ENCODE measurements around the gene GPR35.
A peak's percentile ranks its signal among the peaks of the same experiment; 100 is the strongest.

GPR35 gene

GRCh38 chr2:240624950-240625621 lies at the start of gene GPR35:
GPR35 (plus strand) TSS chr2:240625480; CDS start chr2:240629953, 4,473 bp downstream.
- DNase-seq (ENCODE audit: low spot score) = no peak

GRCh38 chr2:240576036-240576435 lies 49.2 kb upstream of the GPR35 start:
- DNase-seq (ENCODE audit: low spot score) = no peak

- no peak for DNase-seq (ENCODE audit: low spot score)
These were observed 48.7 kb upstream of the GPR35 start for GRCh38 chr2:240576436-240577205.

GRCh38 chr2:240577281-240578109 lies 47.8 kb upstream of the GPR35 start:
- no peak for DNase-seq (ENCODE audit: low spot score)

GRCh38 chr2:240578110-240578450 lies 47.2 kb upstream of the GPR35 start:
- no peak for DNase-seq (ENCODE audit: low spot score)

- DNase-seq (ENCODE audit: low spot score) = no peak
These were observed 46.8 kb upstream of the GPR35 start for GRCh38 chr2:240578488-240578887.

GRCh38 chr2:240579071-240579762 lies 46.1 kb upstream of the GPR35 start:
- DNase-seq (ENCODE audit: low spot score) = no peak

- no peak for DNase-seq (ENCODE audit: low spot score)
These were observed 45.3 kb upstream of the GPR35 start for GRCh38 chr2:240579771-240580614.

- DNase-seq (ENCODE audit: low spot score) = no peak
These were observed 43.5 kb upstream of the GPR35 start for GRCh38 chr2:240581811-240582210.

GRCh38 chr2:240582781-240583180 lies 42.5 kb upstream of the GPR35 start:
- DNase-seq (ENCODE audit: low spot score) = no peak

- no peak for DNase-seq (ENCODE audit: low spot score)
These were observed 41.5 kb upstream of the GPR35 start for GRCh38 chr2:240583774-240584173.

- peak; percentile 61 for DNase-seq (ENCODE audit: low spot score)
These were observed 40.7 kb upstream of the GPR35 start for GRCh38 chr2:240584486-240585031.

- DNase-seq (ENCODE audit: low spot score) = no peak
These were observed 40.2 kb upstream of the GPR35 start for GRCh38 chr2:240585101-240585500.

- DNase-seq (ENCODE audit: low spot score) = no peak
These were observed 39.5 kb upstream of the GPR35 start for GRCh38 chr2:240585681-240586197.

GRCh38 chr2:240586198-240586918 lies 38.9 kb upstream of the GPR35 start, which contains the start of gene CAPN10:
CAPN10 (plus strand) TSS chr2:240586734; CDS start chr2:240586912, 178 bp downstream.
- DNase-seq (ENCODE audit: low spot score) = peak; percentile 89

- no peak for DNase-seq (ENCODE audit: low spot score)
These were observed 38.1 kb upstream of the GPR35 start for GRCh38 chr2:240586919-240587800.

- no peak for DNase-seq (ENCODE audit: low spot score)
These were observed 37.1 kb upstream of the GPR35 start for GRCh38 chr2:240588006-240588655.

GRCh38 chr2:240588669-240589068 lies 36.6 kb upstream of the GPR35 start:
- no peak for DNase-seq (ENCODE audit: low spot score)

All from kidney capillary endothelial cell (primary cell).